ENCODE results near the gene CFAP100. TPM values are rescaled to one million over a fixed set of nuclear protein-coding genes. Genes with fewer than 3 reads are reported as not detected.

CFAP100 gene
- total RNA-seq, 1 experiment from 2014 or later, result not detected

DNA sequence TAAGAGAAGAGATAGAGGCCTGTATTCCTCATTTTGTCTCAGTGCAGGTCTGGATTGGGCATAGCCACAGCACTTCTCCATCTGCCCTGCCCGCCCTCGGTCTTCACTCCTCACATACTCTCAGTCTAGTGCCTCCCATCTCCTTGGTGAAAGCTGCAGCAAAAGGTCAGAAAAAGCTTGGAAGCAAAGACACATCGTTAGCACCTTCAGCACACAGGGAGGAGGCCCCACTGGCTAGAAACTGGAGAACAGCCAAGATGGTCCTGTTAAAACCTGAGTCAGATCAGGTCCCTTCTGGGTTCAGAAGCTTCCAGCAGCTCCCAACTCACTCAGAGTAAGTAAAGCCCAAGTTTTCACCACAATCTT is 35.9 kb upstream of the CFAP100 start:
- ChIA-PET POLR2A (no interaction called here), CTCF (no interaction called here)
- peaks cover 9% of the 10 kb centered on the region for H3K36me3 Mint-ChIP-seq (ENCODE audit: insufficient read depth, unreplicated experiment)
- Histone ChIP-seq H3K4me3 (ENCODE audit: low read depth, low read length) (no peak overlapping the region), H3K36me3 (ENCODE audit: control insufficient read depth, insufficient read depth, low read length) (no peaks in the 10 kb centered on the region), H3K9me3 (no peaks in the 10 kb centered on the region), H3K27me3 (replicated peaks; ENCODE audit: control insufficient read depth, insufficient read depth, low read length) (no peaks in the 10 kb centered on the region; the same call in 1 of the 2 replicates), H3K4me1 (peaks cover 4% of the 10 kb centered on the region; the same call in 1 of the 2 replicates)
- no TSS peak for BruUV-seq (replicated peaks)
- no peak overlapping the region for H3K4me3 Mint-ChIP-seq (ENCODE audit: unreplicated experiment)
- intact Hi-C loops (cut with micrococcal nuclease; ENCODE audit: unreplicated experiment), result no loop called here
- TF ChIP-seq, protein P1, sequence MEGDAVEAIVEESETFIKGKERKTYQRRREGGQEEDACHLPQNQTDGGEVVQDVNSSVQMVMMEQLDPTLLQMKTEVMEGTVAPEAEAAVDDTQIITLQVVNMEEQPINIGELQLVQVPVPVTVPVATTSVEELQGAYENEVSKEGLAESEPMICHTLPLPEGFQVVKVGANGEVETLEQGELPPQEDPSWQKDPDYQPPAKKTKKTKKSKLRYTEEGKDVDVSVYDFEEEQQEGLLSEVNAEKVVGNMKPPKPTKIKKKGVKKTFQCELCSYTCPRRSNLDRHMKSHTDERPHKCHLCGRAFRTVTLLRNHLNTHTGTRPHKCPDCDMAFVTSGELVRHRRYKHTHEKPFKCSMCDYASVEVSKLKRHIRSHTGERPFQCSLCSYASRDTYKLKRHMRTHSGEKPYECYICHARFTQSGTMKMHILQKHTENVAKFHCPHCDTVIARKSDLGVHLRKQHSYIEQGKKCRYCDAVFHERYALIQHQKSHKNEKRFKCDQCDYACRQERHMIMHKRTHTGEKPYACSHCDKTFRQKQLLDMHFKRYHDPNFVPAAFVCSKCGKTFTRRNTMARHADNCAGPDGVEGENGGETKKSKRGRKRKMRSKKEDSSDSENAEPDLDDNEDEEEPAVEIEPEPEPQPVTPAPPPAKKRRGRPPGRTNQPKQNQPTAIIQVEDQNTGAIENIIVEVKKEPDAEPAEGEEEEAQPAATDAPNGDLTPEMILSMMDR (IDR thresholded peaks at IDR 0.05; ENCODE audit: insufficient read depth in 1 of 2, low read depth in 1 of 2, low read length in 1 of 2, severe bottlenecking in 1 of 2, unreplicated experiment in 1 of 2), result no peak
- peaks cover 7% of the 10 kb centered on the region for H3K4me1 Mint-ChIP-seq (ENCODE audit: low read depth, unreplicated experiment)
- H3K27me3 Mint-ChIP-seq (ENCODE audit: insufficient read depth, unreplicated experiment), result peaks cover 18% of the 10 kb centered on the region
- DNase-seq, result no peak
- no peaks in the 10 kb centered on the region for H3K9me3 Mint-ChIP-seq (ENCODE audit: unreplicated experiment)
- no peak overlapping the region for H3K27ac Mint-ChIP-seq (ENCODE audit: unreplicated experiment)

DNA sequence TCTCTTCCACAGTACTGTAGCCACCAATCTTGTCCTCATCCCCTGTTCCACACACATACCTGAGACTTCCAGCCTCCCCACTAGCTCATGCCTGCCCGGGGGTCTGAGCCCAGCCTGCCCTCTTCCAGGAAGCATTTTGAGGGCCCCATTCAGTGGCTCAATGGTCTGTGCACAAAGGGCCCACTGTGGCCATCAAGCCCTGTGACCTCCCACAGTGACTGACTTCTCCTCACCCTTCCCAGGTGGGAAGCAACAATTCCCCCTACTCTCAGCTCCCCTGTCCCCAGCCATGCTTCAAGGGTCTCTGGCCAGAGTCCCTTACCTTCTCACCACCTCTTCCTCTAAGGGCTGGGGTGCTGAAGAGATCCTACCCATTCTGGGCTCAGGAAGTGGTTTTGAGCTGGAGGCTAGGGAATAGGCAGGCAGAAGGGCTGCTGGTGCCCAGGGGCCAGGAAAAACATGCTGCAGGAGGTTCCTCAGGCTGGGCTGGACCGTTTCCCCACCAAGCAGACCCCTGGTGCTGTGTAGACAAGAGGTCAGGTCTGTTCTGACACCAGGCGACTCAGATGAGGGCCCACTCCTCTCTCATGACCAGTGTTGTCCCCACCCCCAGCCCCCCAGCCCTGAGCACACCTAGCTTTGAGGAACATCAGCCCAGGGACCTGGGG is 34.5 kb upstream of the CFAP100 start:
- ChIA-PET CTCF (no interaction called here), POLR2A (no interaction called here)
- Mint-ChIP-seq H3K9me3 (ENCODE audit: unreplicated experiment) (no peaks in the 10 kb centered on the region), H3K4me1 (ENCODE audit: low read depth, unreplicated experiment) (peaks cover 7% of the 10 kb centered on the region), H3K36me3 (ENCODE audit: insufficient read depth, unreplicated experiment) (peaks cover 9% of the 10 kb centered on the region), H3K4me3 (ENCODE audit: unreplicated experiment) (no peak overlapping the region), H3K27me3 (ENCODE audit: insufficient read depth, unreplicated experiment) (peaks cover 18% of the 10 kb centered on the region), H3K27ac (ENCODE audit: unreplicated experiment) (no peak overlapping the region)
- Histone ChIP-seq H3K36me3 (ENCODE audit: control insufficient read depth, insufficient read depth, low read length) (no peaks in the 10 kb centered on the region), H3K9me3 (no peaks in the 10 kb centered on the region), H3K27me3 (replicated peaks; ENCODE audit: control insufficient read depth, insufficient read depth, low read length) (no peaks in the 10 kb centered on the region; the same call in 1 of the 2 replicates), H3K4me1 (peaks cover 4% of the 10 kb centered on the region; the same call in 1 of the 2 replicates), H3K4me3 (ENCODE audit: low read depth, low read length) (no peak overlapping the region)
- intact Hi-C loops (cut with micrococcal nuclease; ENCODE audit: unreplicated experiment), result no loop called here
- DNase-seq, result peak in 1 of 2 experiments; percentile 5
- TF ChIP-seq, protein P1 (IDR thresholded peaks at IDR 0.05; ENCODE audit: insufficient read depth in 1 of 2, low read depth in 1 of 2, low read length in 1 of 2, severe bottlenecking in 1 of 2, unreplicated experiment in 1 of 2), result no peak
- BruUV-seq (replicated peaks), result no TSS peak

DNA sequence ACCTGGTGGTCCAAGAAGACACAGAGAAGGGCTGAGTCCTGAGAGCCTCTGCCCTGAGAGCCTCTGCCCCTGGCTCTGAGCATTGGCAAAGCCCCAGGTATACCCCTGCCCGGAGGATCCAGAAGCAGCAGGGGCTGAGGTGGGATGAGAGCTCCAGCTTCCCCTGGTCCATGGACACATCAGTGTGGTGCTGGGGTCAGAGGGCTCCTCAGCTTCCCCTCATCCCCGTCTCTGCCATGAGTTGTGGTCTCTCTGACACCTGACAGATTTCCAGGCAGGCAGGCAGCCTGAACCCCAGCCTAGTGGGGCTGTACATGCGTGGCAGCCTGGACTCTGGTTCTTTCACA is 34.0 kb upstream of the CFAP100 start:
- Mint-ChIP-seq H3K27me3 (ENCODE audit: insufficient read depth, unreplicated experiment) (peaks cover 18% of the 10 kb centered on the region), H3K4me1 (ENCODE audit: low read depth, unreplicated experiment) (peaks cover 2% of the 10 kb centered on the region), H3K9me3 (ENCODE audit: unreplicated experiment) (no peaks in the 10 kb centered on the region), H3K27ac (ENCODE audit: unreplicated experiment) (no peak overlapping the region), H3K36me3 (ENCODE audit: insufficient read depth, unreplicated experiment) (peaks cover 9% of the 10 kb centered on the region), H3K4me3 (ENCODE audit: unreplicated experiment) (no peak overlapping the region)
- Histone ChIP-seq H3K9me3 (no peaks in the 10 kb centered on the region), H3K4me1 (0 out of 2 replicates have a peak, but pooled peaks cover under 1% of the 10 kb centered on the region), H3K36me3 (ENCODE audit: control insufficient read depth, insufficient read depth, low read length) (no peaks in the 10 kb centered on the region), H3K27me3 (replicated peaks; ENCODE audit: control insufficient read depth, insufficient read depth, low read length) (no peaks in the 10 kb centered on the region; the same call in 1 of the 2 replicates), H3K4me3 (ENCODE audit: low read depth, low read length) (no peak overlapping the region)
- TF ChIP-seq, protein P1 (IDR thresholded peaks at IDR 0.05; ENCODE audit: insufficient read depth in 1 of 2, low read depth in 1 of 2, low read length in 1 of 2, severe bottlenecking in 1 of 2, unreplicated experiment in 1 of 2), result no peak
- ChIA-PET POLR2A (no interaction called here), CTCF (no interaction called here)
- BruUV-seq (replicated peaks), result no TSS peak
- DNase-seq, result peak in 1 of 2 experiments; percentile 19
- intact Hi-C loops (cut with micrococcal nuclease; ENCODE audit: unreplicated experiment), result no loop called here

Data from Caco-2 (cell line).